ENCODE results near the gene ESR1.

ESR1 gene

GRCh38 chr6:152173321-152173720 lies 365.8 kb downstream of the ESR1 start:
- Histone ChIP-seq H3K36me3 (peaks cover 67% of the 10 kb centered on the region), H3K27me3 (no peaks in the 10 kb centered on the region), H3K9me3 (no peaks in the 10 kb centered on the region), H3K4me1 (ENCODE audit: control insufficient read depth in 1 of 2, insufficient read depth in 1 of 2, low read depth in 1 of 2, low read length in 1 of 2) (no peaks in the 10 kb centered on the region), H3K27ac (no peak overlapping the region), H3K4me3 (ENCODE audit: low read depth in 1 of 2, low read length in 1 of 2) (no peak overlapping the region)
- TF ChIP-seq CTCF (IDR thresholded peaks at IDR 0.05), result no peak

DNA sequence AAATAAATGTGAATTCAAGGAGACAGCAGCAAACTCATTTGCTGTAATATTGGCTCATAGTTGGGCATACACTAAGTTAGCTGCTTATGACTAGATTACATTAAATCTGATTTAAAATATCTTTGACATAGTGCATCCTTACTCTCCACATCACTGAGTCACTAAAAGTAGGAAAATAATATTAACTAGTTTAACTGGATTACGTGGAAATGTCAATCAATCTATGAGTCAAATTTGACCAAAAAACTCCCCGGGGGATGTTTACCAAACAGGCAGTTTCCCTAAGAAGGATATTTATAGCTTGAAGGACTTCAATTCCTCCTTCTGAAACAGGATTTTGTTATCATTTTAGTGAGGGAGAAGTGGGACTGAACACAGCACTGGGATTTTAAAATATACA lies 366.5 kb downstream of the ESR1 start:
- H3K27me3 ChIP-seq, result no peaks in the 10 kb centered on the region
- peaks cover 71% of the 10 kb centered on the region for H3K36me3 ChIP-seq
- no peak overlapping the region for H3K4me3 ChIP-seq (ENCODE audit: low read depth in 1 of 2, low read length in 1 of 2)
- no peaks in the 10 kb centered on the region for H3K9me3 ChIP-seq
- H3K27ac ChIP-seq, result no peak overlapping the region
- no peak for TF ChIP-seq CTCF (IDR thresholded peaks at IDR 0.05)
- no peaks in the 10 kb centered on the region for H3K4me1 ChIP-seq (ENCODE audit: control insufficient read depth in 1 of 2, insufficient read depth in 1 of 2, low read depth in 1 of 2, low read length in 1 of 2)

- no peak overlapping the region for H3K4me3 ChIP-seq (ENCODE audit: low read depth in 1 of 2, low read length in 1 of 2)
- H3K9me3 ChIP-seq, result no peaks in the 10 kb centered on the region
- peaks cover 74% of the 10 kb centered on the region for H3K36me3 ChIP-seq
- no peak overlapping the region for H3K27ac ChIP-seq
- no peaks in the 10 kb centered on the region for H3K4me1 ChIP-seq (ENCODE audit: control insufficient read depth in 1 of 2, insufficient read depth in 1 of 2, low read depth in 1 of 2, low read length in 1 of 2)
- no peaks in the 10 kb centered on the region for H3K27me3 ChIP-seq
- no peak for TF ChIP-seq CTCF (IDR thresholded peaks at IDR 0.05)
Observed at GRCh38 chr6:152176268-152176667, 368.8 kb downstream of the ESR1 start.
